GM21447 (cell line): Measurements from ENCODE around the gene LMBRD2.

ENCODE experiments used
- ATAC-seq: cut with Tn5 transposase; IDR thresholded peaks from one replicate; pipeline ENCODE4 v1.9.1; 2021; ENCODE audit not compliant: unreplicated experiment

Gene LMBRD2

GRCh38 chr5:36125868-36126267 lies 25.8 kb downstream of the LMBRD2 start:
- ATAC-seq, result no peak

DNA sequence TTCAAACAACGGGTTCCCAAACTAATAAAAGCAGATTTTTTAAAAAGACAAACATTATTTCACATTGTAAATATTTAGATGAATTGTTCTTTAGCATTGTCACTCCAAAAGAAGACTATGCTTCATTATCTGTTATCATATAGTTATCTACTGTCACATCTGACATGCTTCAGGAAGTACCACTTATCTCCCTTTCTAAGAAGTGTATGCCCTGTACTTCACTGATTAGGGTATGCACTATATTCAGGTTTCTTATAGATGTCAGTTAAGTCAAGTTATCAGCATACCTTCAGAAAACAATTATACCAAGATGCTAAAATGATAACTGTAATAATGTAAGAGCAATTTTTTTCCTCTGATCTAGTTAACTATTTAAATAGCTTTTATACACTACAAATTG lies 40.4 kb downstream of the LMBRD2 start:
- ATAC-seq, result no peak

DNA sequence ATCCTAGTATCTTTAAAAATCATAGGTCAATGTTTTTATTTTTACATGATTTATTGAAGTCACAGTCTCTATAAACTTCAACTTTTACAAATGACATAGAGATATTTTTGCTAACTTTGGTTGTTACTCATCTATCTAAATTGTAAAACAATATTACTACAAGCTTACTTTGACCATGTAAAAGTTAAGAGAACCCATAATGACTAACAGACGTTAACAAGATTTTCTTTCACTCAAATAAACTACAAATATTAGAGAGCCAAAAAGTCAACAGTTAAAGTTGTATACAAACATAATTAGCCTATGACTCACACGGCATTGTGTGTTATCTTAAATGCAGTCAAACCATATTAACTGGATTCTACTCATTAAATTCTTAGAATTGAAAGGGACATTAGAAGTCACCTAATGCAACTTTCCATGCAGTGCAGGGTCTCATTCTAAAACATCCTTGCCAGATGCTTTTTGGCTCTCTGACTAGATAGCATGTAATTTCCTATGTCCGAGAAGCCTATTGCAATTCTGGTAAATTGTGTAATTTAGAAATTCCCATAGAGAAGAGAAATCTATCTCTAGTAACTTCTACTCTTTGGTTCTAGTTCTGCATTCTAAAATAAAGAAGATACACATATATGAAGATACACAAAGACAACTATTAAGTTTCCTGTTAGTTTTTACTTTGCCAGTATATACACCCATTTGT lies 42.8 kb downstream of the LMBRD2 start:
- ATAC-seq, result no peak

GRCh38 chr5:36105819-36106218 lies 45.9 kb downstream of the LMBRD2 start:
- no peak for ATAC-seq

DNA sequence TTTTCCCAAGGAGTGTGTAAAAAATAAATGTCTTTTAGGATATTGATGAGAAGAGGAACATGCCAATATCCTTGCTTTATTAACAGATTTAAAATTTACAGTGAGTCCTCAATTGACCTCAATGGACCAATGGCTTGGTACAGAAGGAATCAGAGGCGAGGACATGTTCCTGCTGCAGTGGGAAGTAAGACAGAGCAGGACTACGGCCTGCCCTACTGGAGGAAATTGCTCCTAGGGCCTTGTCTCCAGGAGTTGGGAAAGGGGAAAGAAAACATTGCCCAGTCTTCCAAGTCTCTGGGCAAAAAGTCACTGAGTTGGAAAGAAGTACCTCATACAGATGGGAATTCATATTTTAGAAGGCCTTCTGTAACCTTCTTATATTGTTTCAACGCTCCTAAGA lies 51.9 kb downstream of the LMBRD2 start:
- ATAC-seq, result no peak

DNA sequence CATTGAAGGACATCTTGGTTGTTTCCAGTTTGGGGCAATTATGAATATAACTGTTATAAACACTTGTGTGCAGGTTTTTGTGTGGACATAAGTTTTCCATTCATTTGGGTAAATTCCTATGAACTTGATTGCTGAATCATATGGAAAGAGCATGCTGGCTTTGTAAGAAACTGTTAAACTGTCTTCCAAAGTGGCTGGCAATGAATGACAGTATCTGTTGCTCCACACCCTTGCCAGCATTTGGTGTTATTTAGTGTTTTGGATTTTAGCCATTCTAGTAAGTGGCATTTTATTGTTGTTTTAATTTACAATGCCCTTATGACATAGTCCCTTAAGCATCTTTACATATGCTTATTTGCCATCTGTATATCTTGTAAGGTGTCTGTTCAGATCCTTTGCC lies 55.2 kb downstream of the LMBRD2 start:
- no peak for ATAC-seq

- ATAC-seq, result no peak
These were observed 61.7 kb downstream of the LMBRD2 start for GRCh38 chr5:36089989-36090388.

GRCh38 chr5:36079200-36079781 lies 72.4 kb downstream of the LMBRD2 start:
- peak; percentile 93 for ATAC-seq

DNA sequence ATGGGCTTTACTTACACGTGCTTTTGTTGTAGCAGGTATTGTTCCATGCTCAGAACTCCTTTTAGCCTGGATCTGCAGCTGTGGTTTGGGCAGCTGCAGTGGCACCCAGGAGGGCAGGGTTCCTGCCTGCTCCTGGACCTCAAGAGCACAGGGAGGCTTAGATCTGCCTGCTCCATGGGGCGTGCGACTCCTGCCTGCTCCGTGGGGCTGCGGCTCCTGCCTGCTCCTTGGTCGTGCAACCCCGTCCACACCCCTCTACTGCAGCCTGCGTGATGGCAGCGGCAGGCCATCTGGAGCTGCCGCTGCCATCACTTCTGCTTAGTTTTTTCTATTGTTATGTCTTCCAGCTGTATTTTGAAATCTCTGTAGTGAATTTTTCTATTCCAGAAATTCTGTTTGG lies 73.3 kb downstream of the LMBRD2 start:
- no peak for ATAC-seq

GRCh38 chr5:36073595-36074216 lies 78.0 kb downstream of the LMBRD2 start:
- peak; percentile 85 for ATAC-seq

- ATAC-seq, result no peak
These were observed 80.8 kb downstream of the LMBRD2 start for GRCh38 chr5:36070687-36071571.

GRCh38 chr5:36068751-36069281 lies 82.9 kb downstream of the LMBRD2 start:
- no peak for ATAC-seq

DNA sequence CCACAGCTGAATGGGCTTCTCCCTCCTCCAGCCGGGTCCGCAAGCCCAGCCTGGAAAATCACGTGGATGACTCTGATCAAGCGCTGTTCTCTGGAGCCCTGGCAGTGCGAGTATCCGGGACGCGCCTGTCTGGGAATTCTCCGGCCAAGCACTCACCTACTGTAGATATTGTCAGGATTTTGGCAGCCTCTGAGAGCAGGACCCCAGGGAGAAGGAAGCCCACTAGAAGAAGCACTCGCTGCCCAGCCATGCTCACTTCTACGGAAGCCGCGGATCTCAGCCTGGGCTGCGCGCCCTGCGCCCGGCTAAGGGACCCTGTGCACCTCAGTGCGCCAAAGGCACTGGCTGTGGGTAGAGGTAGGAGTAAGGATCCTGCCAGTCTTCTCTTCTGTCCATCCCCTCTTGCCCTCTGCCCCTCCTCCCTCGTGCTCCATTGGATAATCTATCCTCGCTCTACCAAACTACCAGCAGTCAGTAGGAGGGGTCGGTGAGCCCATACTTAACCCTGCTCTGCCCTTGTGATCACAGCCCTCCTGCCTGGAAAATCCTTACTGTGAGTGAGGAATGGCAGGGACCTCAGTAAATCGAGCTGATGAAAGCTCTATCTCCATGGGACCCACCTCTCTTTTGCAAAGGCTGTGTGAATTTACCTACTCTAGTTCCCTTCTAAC lies 85.0 kb downstream of the LMBRD2 start, which contains the start of gene UGT3A2:
Gene UGT3A2, minus strand, starts transcription at position 343 of the 671 bp plus-strand sequence. Its CDS starts 93 bp downstream, at position 250.
- ATAC-seq, result no peak

- ATAC-seq, result no peak
These were observed 85.6 kb downstream of the LMBRD2 start for GRCh38 chr5:36066001-36066539.

- no peak for ATAC-seq
These were observed 91.2 kb downstream of the LMBRD2 start for GRCh38 chr5:36060420-36060887.

DNA sequence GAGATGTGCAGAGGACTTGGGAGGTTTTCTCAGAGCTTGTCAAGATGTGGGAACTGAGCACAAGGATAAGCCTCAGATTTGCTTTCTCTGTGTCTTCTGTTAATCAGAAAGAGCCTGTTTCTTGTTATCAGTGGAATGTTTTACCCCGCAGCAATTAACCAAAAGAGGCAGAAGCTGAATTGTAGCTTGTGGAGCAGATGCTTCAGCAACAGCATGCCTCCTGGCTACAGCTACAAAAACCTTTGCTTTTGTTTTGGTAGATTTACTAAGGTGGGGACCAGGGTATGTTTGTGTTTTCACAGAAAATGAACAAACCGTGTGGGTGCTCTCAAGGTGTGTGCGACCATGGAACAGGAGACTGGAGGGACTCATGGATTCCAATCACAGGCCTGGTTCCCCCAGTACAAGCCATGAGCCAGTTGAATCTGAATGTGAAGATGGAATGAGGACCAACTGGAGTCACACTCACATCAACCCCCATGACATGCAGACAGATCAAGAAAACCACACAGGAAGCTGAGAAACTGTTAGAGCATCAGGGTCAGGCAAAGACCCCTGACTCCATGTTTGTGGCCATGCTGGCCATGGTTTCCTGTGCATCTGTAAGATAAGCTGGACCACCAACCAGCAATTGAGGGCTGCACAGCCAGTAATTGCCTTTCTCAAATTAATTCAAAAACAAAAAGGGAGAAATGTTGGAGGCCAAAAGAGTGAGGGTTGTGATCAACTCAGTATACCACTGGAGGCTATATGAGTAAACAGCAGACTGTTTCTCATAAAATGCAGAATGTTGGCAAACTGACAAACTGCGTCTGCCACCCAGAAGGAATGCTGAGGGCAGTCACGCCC lies 91.9 kb downstream of the LMBRD2 start:
- ATAC-seq, result no peak

- no peak for ATAC-seq
These were observed 92.9 kb downstream of the LMBRD2 start for GRCh38 chr5:36058776-36059175.

GRCh38 chr5:36057386-36057785 lies 94.3 kb downstream of the LMBRD2 start:
- ATAC-seq, result no peak

- no peak for ATAC-seq
These were observed 95.3 kb downstream of the LMBRD2 start for GRCh38 chr5:36056422-36056821.
